Islet of Langerhans (tissue), 1 donor: Measurements from ENCODE around the gene KIRREL3.

Experiments
- FAIRE-seq: peaks from one replicate; lab custom pipeline; 2011; peaks lifted over from hg19 to GRCh38; lab: Jason Lieb, UNC

KIRREL3 gene

DNA sequence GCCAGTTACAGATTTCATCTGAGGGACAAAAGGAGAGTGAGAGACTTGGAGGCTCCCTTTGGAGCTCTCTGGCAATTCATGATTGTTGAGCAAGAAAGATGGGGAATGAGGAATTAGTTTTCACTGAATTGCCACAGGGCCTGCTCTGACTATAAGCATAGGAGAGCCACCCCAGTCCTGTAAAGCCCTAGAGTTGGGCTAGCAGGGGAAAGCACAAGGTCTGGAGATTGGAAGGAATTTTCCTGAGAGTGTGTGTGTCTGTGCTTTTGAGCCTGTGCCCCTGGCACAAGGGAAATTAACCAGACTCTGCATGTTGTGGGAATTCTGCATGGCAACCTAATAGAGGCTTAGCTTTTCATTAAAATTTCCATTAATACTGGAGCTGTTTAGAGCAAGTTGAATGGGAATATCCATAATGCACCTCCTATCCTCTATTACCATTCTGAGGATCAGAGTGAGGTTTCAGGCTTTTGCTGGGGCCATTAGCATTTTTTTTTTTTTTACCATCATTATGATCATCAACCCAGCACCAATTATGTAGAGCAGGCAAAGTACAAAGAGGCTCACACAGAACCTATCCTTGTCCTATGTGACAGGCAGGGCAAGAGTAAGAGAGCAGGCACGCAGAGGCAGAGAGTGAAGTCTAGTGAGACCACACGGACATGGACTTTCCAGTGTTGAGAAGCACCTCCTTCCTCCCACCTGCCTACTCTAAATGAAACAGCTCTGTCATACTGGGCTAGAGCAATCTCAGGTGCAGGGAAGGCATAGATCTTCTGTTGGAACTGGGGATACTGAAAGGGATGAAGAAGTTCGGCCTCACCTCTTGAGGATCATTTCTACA lies 336.6 kb downstream of the KIRREL3 start:
- FAIRE-seq, result no peak

DNA sequence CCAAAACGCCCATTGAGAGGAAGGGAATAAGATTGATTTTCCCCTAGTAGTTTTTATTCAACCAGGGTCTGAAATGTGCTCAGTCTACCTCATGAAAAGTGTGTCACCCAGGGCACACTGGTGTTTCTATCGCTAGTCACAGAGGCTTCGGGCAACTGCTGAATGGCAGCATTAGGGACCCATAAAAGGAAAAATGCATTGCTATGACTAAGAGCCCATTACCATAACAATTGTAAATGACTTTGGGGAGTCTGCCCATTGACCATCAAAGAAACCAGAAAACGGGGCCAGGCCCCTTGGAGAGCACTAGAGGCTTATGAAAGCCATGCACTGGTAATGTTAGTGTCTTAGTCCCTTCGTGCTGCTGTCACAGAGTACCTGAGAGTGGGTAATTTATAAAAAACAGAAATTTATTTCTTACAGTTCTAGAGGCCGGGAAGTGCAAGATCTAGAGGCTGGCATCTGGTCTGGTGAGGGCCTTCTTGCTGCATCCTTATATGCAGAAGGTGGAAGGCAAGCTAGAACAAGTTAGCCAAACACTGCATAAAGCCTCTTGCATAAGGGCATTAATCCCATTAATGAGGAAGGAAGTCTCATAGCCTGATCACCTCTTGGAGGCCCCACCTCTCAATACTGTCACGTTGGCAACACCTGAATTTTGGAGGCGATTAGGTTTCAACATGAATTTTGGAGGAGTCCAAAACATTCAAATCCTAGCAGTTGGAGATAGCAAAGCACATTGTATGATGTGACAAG lies 338.4 kb downstream of the KIRREL3 start:
- no peak for FAIRE-seq

DNA sequence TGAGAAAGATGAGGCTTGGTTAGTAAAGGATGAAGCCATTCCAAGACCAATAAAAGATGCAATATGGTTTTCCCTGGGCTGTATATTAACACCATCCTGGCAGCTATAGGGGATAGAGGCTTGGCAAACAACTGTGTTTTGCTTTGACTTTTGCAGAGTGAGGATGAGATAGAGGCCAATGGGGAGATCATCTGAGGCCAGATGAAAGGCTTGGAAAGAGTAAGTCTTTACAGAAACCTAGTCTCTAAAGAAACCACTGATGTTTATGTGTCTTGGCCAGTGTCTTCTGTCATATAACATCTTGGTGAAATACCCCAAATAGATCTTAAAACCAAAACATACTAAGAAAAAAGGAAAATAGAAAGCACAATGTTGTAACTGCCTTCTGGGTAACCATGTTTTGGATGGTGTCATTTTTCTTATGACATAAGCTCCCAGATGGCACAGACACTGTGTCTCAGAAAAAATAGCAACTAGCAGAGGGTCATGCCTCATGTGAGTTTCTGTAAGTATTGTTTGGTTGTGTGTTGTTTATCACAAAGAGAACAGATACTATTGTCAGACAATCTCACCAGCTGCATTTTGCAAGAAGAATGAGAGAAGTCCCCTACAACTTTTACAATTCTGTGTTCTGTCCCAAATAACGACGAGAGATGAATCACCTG lies 339.7 kb downstream of the KIRREL3 start:
- FAIRE-seq, result no peak

DNA sequence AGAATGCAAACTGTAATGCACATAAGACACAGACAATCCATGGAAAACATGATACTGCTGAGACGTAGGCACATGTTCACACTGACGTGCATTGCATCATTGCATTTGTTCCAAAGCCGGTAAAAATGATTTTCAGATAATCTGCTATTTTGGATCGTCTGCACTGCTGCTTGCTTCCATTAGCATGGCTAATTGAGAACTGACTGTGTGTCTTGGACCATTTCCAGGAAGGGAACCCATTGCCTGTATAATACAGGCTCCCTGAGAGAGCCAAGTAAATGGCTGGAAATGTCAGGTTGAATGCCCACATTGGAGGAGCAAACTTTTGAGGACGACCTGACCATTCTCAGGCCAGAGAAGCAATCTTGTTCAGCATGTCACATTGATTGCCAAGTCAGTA lies 340.2 kb downstream of the KIRREL3 start:
- FAIRE-seq, result no peak

DNA sequence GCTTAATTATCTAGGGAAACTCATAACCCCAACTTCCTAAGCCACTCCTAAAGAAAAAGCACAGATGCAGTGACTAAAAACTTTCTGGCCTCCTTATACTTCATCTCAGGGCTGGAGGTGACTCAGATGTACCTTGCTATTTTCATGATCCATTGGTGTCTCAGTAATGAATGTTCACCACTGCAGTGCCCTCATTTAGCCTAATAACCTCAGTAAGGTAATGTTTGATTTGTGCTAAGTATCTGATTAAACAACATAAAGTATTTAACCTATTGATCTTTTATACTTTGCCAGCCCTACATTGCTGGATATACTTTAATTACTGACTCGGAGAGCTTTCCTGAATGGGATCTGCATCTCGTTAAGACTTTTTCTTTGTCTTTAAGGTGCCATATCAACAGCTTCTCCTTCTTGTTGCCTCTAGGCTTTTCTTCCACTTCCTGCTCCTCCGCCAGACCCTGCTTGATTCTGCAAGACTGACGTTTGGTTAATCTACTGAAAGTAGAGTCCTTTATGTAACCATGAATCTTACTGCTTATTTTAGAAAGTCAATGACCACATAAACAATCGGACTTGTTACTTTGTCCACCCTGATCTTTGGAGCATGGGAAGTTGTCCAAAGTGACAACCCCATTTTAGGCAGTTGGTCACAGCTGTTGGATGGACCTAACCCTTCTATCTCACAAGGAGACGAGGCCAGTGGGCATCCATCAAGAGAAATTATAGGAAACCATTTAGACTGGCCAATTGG lies 342.1 kb downstream of the KIRREL3 start:
- no peak for FAIRE-seq

DNA sequence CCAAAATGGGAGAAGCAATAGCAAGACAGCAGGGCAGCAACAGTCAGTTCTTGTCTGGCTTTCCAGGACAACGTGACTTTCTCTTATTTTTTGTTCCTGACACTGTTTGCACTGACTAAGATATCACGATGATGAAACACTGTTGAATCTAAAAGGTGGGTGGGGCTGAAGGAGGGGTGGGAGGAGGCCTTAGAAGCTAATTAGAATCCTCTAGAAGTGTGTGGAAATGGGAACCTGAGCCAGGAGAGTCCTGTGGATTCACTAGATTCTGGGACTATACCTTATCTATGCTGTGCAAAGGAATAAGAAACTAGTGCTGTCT lies 344.8 kb downstream of the KIRREL3 start:
- FAIRE-seq, result no peak

DNA sequence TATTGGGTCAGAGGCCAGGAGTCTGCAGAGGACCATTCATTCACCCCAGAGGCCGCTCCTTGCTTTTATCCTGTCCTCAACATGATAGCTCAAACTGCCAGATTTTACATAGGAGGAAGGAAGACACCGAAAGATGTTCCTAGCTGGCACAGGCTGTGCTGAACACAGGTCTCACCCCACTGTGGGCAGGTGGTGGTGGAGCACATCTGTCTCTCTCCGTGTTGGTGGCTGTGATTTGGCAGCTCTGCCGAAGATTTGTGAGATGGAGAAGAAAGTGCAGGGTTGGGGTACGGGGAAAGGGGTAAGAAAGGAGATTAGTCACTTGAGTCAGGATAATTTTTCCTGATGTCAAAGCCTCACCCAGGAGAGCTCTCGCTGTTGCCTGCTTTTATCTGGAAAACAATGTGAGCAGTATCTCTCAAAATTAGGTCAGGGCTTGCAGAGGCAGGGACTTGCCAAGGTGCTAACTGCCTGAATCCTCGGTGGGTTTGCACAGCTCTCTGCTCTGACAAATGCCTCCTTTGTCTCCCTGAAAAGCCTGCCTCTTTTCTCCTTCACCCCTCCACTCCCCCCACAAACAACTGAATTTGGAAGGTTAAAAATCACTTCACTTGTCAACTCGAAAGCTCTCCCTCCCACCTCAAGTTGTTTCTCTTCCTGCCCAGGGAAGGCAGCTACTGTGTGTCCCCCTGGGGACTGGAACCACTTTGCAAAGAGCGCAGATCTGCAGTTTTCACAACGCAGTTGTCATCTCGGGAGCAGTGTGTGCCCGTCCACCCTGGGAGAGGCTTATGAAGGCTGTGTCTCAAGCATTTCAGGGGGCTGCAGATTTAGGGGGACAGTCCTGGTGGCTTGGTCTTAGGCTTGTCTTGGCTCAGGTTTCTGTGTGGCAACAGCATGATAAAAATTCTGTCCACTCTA lies 345.4 kb downstream of the KIRREL3 start:
- no peak for FAIRE-seq

DNA sequence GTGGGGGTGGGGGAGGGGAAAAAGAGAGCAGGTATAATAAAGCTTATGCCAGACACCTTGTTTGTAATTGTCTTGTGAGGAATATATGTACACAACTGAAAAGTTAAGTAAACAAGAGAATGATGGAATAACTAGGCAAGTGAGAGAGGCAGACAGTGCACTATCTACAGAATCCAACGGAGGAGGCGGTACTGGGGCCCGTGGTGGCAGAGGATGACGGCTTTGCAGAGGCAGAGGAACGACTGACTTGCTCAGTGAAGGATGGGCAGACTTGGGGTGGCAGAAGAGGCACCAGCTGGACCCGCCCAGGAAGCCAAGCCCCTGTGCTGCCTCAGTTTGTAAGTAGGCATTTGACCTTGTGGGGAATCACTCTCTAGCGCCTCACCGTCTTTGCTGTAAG lies 347.5 kb downstream of the KIRREL3 start:
- FAIRE-seq, result no peak

DNA sequence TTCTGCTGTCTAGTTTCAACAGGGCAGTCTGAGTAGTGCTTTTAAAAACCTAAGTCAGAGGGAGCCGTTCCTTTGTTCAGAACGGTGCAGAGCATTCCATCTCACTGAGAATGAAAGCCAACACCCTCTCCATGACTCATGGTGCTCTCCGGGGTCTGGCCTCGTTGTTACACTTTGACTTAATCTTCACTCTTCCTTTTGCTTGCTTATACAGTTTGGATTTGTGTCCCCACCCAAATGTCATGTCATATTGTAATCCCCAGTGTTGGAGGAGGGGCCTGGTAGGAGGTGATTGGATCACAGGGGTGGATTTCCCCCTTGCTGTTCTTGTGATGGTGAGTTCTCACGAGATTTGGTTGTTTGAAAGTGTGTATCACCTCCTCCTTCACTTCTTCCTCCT lies 352.8 kb downstream of the KIRREL3 start:
- no peak for FAIRE-seq

DNA sequence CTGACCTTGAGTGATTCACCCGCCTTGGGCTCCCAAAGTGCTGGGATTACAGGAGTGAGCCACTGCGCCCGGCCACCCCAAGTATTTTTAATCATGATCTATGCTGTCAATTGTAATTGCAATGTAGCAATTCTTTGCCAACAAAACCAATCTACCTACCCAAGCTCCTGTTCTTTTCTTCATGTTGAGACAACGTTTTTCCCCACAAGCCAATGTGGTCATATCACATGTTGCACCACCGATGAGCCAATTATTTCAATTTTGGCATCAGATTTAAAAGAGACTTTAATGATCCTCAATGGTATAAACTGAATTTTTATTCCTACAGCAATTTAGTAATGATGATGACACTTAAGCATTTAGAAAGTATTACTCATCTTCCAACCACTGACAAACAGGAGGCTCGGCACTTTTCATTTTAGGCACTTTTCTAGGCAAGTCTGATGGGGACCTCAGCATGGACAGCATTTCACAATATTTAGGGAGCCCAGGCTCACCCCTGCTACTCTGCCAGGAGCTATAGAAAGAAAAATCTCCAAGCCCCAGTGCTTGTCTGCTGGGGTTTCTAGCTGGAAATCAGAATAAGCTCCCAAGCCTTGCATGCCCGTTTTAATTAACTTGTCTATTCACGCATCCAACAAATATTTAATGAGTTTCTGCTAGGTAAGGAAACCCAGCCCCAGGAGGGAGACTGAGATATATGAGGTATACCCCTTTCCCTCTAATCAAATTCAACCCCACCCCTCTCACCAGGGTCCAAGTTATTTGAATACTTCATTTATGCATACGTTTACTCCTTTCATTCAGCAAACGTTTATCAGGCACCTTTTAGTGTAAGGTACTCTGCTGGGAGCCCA lies 353.6 kb downstream of the KIRREL3 start:
- FAIRE-seq, result no peak

DNA sequence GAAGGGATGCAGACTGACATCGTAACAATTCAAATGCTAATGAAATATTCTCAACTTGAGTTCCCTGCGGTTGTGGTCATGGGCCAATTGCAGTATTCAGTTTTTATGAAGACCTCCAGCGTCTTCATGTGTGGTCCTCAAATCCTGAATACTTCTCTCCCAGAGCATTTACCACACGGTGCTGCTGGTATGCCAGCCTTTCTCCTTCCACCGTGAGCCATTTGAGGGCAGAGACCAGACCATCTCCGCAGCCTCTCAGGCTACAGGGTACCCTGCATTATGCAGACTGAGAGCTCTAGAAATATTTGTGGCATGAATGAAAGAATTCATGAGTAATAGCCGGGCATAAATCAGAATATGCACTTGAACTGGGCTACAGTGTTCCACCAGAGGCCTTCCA lies 355.4 kb downstream of the KIRREL3 start:
- no peak for FAIRE-seq

DNA sequence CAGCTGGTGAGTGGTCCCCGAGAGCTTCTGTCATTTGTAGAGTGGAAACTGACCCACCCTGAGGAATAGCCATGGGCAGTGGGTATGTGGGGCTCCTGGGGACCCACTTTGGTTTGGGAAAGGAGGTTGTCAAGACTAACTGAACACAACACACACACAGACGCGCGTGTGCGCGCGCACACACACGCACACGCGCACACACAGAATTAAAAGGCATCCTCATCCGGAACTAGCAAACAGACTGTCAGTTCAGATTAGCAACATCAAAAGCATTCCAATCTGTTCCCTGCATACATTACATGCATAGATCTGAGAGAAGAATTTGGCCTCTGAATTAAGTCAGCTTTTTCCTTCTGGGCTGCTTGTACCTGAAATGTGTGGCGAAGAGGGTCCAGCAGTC lies 360.4 kb downstream of the KIRREL3 start:
- FAIRE-seq, result no peak

DNA sequence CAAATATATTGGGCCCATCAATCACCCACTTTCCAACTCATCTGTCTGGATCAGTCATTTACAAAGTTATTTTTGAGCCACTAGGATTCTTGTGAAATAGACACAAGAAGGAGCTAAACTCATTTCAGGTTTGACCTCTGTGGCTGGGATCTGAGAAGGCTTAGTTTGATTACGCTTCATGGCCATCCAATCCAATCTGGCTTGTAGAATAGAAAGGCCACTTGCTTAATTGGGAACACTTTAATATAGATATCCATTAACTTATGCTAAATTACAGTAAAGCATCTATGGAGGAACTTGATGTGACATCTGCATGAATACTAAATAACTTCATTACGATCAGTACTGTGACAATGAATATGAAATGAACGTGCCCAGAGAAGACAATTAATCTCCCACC lies 360.9 kb downstream of the KIRREL3 start:
- FAIRE-seq, result no peak

DNA sequence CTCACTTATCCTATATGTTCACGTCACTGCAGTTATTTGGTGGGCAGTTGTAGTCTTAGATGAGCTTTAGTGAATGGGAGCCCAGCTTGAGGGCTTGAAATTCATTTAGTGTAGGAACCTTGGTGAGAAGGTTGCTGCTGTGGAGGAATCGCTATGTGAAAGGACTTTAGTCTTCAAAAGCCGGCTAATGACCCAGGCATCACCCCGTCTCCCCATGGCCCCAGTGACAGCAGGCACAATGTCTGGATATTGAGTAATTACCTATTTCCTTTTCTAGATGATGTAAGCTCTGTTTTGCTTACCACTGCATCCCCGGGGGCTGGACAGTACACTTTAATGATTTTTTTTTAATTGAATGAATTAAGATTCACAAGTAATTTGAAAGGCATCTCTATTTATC lies 361.9 kb downstream of the KIRREL3 start:
- no peak for FAIRE-seq

DNA sequence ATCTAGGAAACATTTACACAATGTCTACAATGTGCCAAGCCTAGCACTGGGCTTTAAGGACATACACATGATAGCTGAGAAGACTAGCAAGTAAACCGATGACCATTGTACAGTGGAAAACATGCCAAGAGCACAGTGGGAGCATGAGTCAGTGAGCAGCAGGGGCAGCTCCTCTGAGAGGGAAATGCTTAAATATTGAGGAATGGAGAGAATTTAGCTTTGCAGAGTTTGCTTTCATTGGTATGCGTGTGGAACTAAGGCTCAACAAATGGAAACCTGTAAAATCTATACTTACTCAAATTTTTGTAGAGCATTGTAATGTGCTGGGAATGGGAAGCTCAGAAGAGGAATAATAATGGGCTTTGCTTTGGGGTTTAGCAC lies 362.8 kb downstream of the KIRREL3 start:
- no peak for FAIRE-seq

DNA sequence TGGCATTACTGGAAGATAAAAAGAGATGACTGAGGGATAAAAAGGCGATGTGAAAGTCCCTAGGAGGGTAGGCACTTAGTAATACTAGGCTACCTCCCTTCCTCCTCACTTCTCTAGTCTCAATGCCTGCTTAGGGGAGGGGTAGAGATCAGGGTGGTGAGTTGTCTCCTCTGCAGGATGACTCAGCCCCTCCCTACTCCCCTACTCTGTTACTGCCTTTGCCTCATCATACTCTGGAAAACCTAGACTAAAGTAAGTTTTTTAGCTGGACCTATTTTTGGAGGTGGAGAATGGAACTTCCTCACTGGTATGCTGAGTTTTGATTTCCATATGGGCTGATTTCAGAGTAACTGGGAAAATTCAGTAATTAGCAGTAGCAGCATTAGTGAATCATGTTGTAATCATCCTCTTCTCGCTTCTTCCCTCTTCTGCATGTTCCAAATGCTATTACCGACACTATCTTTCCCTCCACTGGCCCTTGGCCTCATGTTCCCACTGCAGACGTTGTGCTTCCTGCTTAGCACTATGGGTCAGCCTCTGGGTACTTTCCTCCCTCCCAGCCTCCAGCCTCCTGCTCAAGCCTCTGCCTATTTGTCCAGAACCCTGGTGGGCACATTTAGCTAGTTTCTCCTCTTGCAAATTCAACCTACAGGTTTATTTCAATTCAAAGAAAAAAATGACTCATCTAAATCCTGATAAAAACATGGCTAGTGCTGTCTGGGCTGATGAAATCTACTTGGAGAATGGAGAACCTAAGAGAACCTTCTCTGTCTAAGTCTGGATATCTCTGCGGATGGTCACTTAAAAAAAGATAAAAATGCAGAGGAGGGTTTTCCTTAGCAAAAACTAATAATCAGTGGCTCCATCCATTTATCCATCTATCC lies 363.4 kb downstream of the KIRREL3 start:
- FAIRE-seq, result no peak

DNA sequence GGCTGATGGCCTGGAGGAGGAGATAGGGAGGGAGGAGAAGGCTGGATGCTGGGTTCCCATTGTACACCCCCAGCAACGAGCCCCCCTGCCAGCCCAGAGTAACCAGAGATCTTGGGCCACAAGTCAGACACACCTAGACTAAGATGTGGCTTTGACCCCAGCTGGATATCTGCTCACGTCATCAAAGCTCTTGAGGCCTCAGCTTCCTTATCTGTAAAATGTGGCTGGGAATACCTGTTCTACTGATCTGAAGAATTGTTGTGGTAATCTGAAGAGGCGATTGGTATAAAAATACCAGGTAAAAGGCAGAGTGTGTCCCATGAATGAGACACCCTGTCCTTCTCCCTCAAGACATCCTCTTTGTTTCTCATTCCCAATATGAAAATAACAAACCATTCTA lies 365.1 kb downstream of the KIRREL3 start:
- no peak for FAIRE-seq

DNA sequence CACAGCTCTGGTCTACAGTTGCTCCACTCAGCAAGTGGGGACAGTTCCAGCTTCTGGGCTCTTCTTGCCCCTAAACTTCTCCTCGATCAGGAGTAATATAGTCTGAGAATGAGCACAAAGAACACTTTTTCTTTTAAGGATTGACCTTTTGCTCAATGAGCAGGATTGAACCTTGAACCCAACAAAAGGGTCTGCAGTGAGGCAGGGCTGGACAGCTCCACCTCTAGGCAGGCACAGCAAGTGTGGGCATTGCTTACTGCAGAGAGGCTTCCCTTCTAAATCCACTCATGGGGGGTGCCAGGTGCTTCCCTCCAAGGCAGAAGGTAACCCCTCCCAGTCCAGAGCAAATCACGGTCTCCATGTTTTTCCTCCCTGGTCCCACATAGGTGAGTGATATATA lies 365.6 kb downstream of the KIRREL3 start:
- no peak for FAIRE-seq

DNA sequence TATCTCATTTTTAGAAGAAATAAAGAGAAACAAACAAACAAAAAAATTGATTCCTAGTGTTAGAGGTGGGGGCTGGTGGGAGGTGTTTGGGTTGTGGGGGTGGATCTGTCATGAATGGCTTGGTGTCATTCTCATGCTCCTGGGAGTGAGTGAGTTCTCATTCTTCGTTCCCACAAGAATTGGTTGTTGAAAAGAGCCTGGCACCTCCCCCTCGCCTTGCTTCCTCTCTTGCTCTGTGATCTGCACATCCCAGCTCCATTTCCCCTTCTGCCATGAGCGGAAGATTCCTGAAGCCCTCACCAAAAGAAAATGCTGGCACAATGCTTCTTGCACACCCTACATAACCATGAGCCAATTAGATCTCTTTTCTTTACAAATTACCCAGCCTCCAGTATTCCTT lies 367.2 kb downstream of the KIRREL3 start:
- FAIRE-seq, result no peak
